AG09319 (cell line): Measurements from ENCODE around the gene SMPDL3A.
A peak's percentile ranks its signal among the peaks of the same experiment; 100 is the strongest.
"Not testable (repeated sequence)": the region's sequence is repeated elsewhere in the genome, so short reads cannot be mapped to it uniquely, and the experiment has no call there.

Experiments used
- DNase-seq: peaks from one replicate; pipeline ENCODE4 v3.0.0-alpha.2; 2010; ENCODE audit warnings: low read depth; ENCODE audit errors: extremely low read depth
- TF ChIP-seq, protein P1 (sequence below): IDR thresholded peaks from 2 replicates; pipeline ENCODE4 v1.5.1; 2011; ENCODE audit warnings: low read depth, mild to moderate bottlenecking, inconsistent platforms, low read length, moderate library complexity

Gene SMPDL3A, protein sequence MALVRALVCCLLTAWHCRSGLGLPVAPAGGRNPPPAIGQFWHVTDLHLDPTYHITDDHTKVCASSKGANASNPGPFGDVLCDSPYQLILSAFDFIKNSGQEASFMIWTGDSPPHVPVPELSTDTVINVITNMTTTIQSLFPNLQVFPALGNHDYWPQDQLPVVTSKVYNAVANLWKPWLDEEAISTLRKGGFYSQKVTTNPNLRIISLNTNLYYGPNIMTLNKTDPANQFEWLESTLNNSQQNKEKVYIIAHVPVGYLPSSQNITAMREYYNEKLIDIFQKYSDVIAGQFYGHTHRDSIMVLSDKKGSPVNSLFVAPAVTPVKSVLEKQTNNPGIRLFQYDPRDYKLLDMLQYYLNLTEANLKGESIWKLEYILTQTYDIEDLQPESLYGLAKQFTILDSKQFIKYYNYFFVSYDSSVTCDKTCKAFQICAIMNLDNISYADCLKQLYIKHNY

DNA sequence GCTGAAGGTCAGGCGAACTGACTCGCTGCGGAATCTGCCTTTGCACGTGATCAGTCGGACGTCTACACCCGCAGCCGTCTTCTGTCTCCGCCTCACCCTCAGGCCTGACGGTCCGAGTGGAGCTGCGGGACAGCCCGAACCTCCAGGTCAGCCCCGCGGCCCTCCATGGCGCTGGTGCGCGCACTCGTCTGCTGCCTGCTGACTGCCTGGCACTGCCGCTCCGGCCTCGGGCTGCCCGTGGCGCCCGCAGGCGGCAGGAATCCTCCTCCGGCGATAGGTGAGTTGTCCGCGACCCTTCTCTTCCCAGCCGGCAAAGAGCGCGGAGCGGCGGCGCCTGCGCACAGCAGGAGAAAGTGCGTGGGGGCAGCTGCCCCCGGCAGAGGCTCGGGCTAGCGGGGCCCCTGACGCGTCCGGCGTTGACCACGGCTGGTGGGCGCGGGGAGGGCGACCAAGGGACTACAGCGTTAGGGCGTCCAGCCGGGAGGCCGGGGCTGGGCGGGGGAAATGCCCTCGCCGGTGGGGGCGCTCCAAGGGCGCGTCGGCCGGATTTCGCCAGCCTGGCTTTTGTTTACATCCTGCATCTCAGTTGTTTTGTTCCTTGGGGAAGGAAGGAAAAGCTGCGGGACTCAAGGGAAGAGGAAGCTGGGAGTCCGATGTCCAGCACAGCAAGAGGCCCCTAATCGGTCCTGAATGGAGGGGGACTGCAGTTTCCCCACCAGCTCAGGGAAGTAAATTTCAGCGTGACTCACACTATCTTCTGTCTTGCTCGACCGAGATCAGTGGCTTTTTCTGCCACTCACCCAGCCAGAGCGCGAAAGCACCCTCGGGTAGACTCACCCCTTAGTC is at the start of gene SMPDL3A:
Gene SMPDL3A (plus strand): TSS at position 77 of the 846 bp plus-strand sequence. CDS start 89 bp downstream, at position 166.
- TF ChIP-seq, protein P1, sequence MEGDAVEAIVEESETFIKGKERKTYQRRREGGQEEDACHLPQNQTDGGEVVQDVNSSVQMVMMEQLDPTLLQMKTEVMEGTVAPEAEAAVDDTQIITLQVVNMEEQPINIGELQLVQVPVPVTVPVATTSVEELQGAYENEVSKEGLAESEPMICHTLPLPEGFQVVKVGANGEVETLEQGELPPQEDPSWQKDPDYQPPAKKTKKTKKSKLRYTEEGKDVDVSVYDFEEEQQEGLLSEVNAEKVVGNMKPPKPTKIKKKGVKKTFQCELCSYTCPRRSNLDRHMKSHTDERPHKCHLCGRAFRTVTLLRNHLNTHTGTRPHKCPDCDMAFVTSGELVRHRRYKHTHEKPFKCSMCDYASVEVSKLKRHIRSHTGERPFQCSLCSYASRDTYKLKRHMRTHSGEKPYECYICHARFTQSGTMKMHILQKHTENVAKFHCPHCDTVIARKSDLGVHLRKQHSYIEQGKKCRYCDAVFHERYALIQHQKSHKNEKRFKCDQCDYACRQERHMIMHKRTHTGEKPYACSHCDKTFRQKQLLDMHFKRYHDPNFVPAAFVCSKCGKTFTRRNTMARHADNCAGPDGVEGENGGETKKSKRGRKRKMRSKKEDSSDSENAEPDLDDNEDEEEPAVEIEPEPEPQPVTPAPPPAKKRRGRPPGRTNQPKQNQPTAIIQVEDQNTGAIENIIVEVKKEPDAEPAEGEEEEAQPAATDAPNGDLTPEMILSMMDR: peak; percentile 39
- DNase-seq: peak; percentile 69

DNA sequence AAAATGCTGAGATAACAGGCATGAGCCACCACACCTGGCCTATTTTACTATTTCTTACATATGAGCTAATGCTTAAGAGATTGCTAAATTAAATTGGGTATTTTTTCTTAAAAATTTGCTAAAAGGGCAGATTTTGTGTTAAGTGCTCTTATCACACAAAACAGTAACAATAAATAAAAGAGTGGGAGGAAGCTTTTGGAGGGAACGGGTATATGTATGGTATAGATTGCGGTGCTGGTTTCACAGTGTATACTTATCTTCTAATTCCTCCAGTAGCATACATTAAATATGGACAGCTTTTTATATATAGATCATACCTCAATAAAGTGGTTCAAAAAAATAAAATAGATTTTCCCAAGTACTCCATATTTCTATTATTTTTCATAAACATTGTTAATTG is 49.0 kb upstream of the SMPDL3A start:
- TF ChIP-seq, protein P1: no peak

DNA sequence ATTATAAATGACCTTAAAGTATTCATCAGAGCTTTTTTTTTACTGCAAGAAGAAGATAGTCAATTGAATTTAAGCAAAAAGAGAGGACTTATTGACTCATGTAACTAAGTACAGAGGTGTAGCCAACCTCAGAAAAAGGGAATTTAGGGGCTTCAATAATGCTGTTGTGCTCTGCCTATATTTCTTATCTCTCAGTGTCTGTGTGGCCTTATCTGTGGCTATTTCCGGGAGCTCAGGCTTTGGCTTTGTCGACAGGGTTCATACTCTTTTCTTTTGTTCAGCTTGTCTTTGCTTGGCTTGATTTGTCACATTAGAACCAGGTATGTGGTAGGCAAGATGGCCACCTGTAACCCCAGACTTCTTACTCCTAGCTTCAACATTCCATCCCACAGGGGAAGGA is 48.1 kb upstream of the SMPDL3A start:
- no peak for DNase-seq
- TF ChIP-seq, protein P1: no peak

More for the DNA sequence above, 49.0 kb upstream of the SMPDL3A start:
- no peak for DNase-seq

DNA sequence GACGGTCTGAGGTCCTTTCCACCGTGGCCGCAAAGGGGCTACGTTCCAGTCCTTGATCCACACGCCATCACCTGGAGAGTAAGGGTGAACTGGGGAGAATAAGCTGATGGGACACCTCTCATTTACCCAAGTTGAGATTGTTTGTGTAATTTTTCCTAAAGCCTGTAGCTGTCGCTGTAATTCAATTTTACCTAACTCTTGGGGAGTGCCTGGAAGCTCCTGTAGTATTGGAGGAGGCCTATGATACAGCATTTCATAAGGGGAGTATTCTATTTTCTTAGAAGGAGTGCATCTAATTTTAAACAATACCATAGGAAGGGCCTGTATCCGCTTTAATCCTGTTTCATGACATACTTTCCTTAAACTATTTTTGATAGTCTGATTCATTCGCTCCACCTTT is 44.8 kb upstream of the SMPDL3A start:
- not testable (repeated sequence) for DNase-seq
- TF ChIP-seq, protein P1: peak; percentile 40

DNA sequence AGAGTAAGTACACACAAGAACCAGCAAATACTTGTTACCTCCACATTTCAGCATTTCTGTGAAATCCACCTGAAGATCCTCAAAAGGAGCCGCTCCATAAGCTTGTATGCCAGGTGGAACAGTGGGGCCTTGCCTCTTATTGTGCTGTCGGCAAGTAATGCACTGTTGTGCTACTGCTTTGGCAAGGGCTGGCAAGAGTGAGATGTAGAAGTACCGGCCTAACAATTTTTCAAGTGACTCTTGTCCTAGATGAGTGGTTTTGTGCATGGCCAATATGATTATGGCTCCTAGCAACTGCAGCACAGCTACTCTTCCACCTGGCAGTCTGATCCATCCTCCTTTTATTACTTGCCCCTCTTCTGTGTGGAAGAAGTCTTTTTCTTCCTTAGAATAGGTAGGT is 44.2 kb upstream of the SMPDL3A start:
- not testable (repeated sequence) for DNase-seq

DNA sequence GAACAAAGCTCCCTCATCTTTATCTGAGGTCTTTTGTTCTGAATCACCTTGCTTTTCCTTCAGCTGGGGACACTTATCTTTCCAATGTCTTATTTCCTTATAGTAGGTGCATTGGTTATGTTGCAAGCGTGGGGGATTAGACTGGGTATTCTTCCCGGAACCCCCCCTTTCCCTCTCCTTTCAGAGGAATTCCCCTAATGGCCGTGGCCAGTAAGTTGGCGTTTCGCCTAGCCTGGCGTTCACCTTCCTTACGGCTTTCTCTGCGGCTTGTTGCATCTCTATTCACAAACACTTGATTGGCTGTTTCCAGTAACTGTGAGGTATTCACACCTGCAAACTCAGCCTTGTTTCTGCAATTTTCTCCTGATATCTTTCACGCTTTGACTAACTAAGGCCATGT is 42.4 kb upstream of the SMPDL3A start:
- TF ChIP-seq, protein P1: no peak
- DNase-seq: no peak

DNA sequence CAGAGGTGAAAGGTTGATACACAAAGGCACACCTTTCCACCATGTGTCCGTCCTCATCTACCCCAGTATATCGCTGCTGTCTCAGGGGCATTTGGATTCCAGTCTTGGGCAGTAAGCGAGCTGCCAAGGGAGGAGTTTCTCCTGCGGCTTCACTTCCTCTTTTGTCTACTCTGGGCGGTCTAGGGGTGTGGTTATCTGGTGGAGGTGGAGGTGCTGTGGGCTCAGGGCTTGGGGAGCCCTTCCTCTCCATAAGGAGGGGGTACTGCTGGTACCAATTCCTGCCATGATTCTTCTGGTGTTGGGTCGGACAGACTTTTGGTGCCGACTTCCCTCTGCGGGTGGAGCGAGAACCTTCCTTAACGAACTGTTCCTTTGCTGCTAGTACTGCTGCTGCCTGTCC is 41.5 kb upstream of the SMPDL3A start:
- no peak for DNase-seq
- TF ChIP-seq, protein P1: no peak

DNA sequence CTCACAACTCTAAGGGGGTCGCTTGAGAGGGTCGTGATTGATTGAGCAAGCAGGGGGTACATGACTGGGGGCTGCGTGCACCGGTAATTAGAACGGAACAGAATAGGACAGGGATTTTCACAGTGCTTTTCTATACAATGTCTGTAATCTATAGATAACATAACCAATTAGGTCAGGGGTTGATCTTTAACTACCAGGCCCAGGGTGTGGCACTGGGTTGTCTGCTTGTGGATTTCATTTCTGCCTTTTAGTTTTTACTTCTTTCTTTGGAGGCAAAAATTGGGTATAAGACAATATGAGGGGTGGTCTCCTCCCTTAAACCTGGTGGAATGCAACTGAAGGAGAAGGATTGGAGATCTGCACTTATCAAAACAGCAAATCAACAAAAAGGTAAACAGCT is 40.1 kb upstream of the SMPDL3A start:
- DNase-seq: not testable (repeated sequence)
